ENCODE results near the gene NUP210L. TPM values are rescaled to one million over a fixed set of nuclear protein-coding genes. Genes with fewer than 3 reads are reported as not detected.
"Not testable (repeated sequence)": the region's sequence is repeated elsewhere in the genome, so short reads cannot be mapped to it uniquely, and the experiment has no call there.

The NUP210L gene
- total RNA-seq, 2 donors from 2014 or later = 0.05 to 0.14 TPM

GRCh38 chr1:154019269-154019668 lies 135.6 kb downstream of the NUP210L start:
- no peak for DNase-seq (ENCODE audit: low spot score)
- intact Hi-C loops (cut with DNase I) = no loop called here

GRCh38 chr1:154014154-154014907 lies 140.5 kb downstream of the NUP210L start:
- DNase-seq (ENCODE audit: low spot score) = no peak
- intact Hi-C loops (cut with DNase I) = no loop called here

- intact Hi-C loops (cut with DNase I); DNase-seq (ENCODE audit: low spot score): not testable (repeated sequence)
These were observed 142.3 kb downstream of the NUP210L start for GRCh38 chr1:154012543-154012942.

GRCh38 chr1:154012129-154012528 lies 142.7 kb downstream of the NUP210L start:
- no peak for DNase-seq (ENCODE audit: low spot score)

GRCh38 chr1:154006136-154006535 lies 148.7 kb downstream of the NUP210L start:
- intact Hi-C loops (cut with DNase I) = no loop called here

More at GRCh38 chr1:154012129-154012528, 142.7 kb downstream of the NUP210L start:
- intact Hi-C loops (cut with DNase I) = no loop called here

GRCh38 chr1:154000420-154000819 lies 154.5 kb downstream of the NUP210L start:
- intact Hi-C loops (cut with DNase I) = no loop called here
- no peak for DNase-seq (ENCODE audit: low spot score)

More at GRCh38 chr1:154006136-154006535, 148.7 kb downstream of the NUP210L start:
- no peak for DNase-seq (ENCODE audit: low spot score)

- intact Hi-C loops (cut with DNase I) = loop anchor here in 1 of 2 donors (10.0 kb wide), 1 partner anchor 178 kb away; no protein-coding TSS in a partner anchor
- DNase-seq (ENCODE audit: low spot score) = not testable (repeated sequence)
These were observed 158.0 kb downstream of the NUP210L start for GRCh38 chr1:153996882-153997281.

- no peak for DNase-seq (ENCODE audit: low spot score)
- intact Hi-C loops (cut with DNase I) = loop anchor here in 1 of 2 donors (10.0 kb wide), 1 partner anchor 179 kb away; no protein-coding TSS in a partner anchor
These were observed 159.2 kb downstream of the NUP210L start for GRCh38 chr1:153995640-153996039.

GRCh38 chr1:153995202-153995601 lies 159.7 kb downstream of the NUP210L start:
- intact Hi-C loops (cut with DNase I) = loop anchor here in 1 of 2 donors (10.0 kb wide), 1 partner anchor 180 kb away; no protein-coding TSS in a partner anchor
- no peak for DNase-seq (ENCODE audit: low spot score)

GRCh38 chr1:153991806-153992205 lies 163.1 kb downstream of the NUP210L start:
- no peak for DNase-seq (ENCODE audit: low spot score)
- intact Hi-C loops (cut with DNase I) = loop anchor here in 1 of 2 donors (10.0 kb wide), 1 partner anchor 183 kb away; no protein-coding TSS in a partner anchor

- no peak for DNase-seq (ENCODE audit: low spot score)
- intact Hi-C loops (cut with DNase I) = loop anchor here in 1 of 2 donors (10.0 kb wide), 1 partner anchor 184 kb away; no protein-coding TSS in a partner anchor
These were observed 163.7 kb downstream of the NUP210L start for GRCh38 chr1:153991151-153991630.

- intact Hi-C loops (cut with DNase I) = loop anchor here in 1 of 2 donors (10.0 kb wide), 1 partner anchor 184 kb away; no protein-coding TSS in a partner anchor
- DNase-seq (ENCODE audit: low spot score) = peak; percentile 93
These were observed 164.3 kb downstream of the NUP210L start, which contains the start of gene RPS27 for GRCh38 chr1:153990468-153991150. RPS27 (plus strand) TSS chr1:153990762; CDS start chr1:153990797, 35 bp downstream.

- DNase-seq (ENCODE audit: low spot score) = no peak
- intact Hi-C loops (cut with DNase I) = loop anchor here (5.0 to 10.0 kb wide), 3 partner anchors 190 to 303 kb away; no protein-coding TSS in a partner anchor
These were observed 167.3 kb downstream of the NUP210L start for GRCh38 chr1:153987621-153988020.

- intact Hi-C loops (cut with DNase I) = loop anchor here (5.0 to 10.0 kb wide), 3 partner anchors 189 to 301 kb away; no protein-coding TSS in a partner anchor
- peak; percentile 96 for DNase-seq (ENCODE audit: low spot score)
These were observed 168.7 kb downstream of the NUP210L start, which contains the start of gene RAB13 for GRCh38 chr1:153985941-153986761. RAB13 (minus strand) TSS chr1:153986339; CDS start chr1:153986236, 103 bp downstream.

- peak; percentile 90 for DNase-seq (ENCODE audit: low spot score)
- intact Hi-C loops (cut with DNase I) = loop anchor here (5.0 to 10.0 kb wide), 3 partner anchors 188 to 301 kb away; no protein-coding TSS in a partner anchor
These were observed 169.4 kb downstream of the NUP210L start for GRCh38 chr1:153985341-153985912.

- intact Hi-C loops (cut with DNase I) = loop anchor here (5.0 to 10.0 kb wide), 3 partner anchors 190 to 302 kb away; no protein-coding TSS in a partner anchor
- no peak for DNase-seq (ENCODE audit: low spot score)
These were observed 170.6 kb downstream of the NUP210L start for GRCh38 chr1:153984123-153984894.

GRCh38 chr1:153981735-153982134 lies 173.1 kb downstream of the NUP210L start:
- DNase-seq (ENCODE audit: low spot score) = peak; percentile 15
- intact Hi-C loops (cut with DNase I) = loop anchor here (5.0 to 10.0 kb wide), 3 partner anchors 187 to 299 kb away; no protein-coding TSS in a partner anchor
